A549 (cell line): ENCODE measurements around the gene ERCC2. TPM values are rescaled to one million over a fixed set of nuclear protein-coding genes. Genes with fewer than 3 reads are reported as not detected.

Experiments
- ATAC-seq, 2 experiments: fragments of 200-7000 bp in 1 of 2; fragments of >200 bp in 1 of 2; cut with Nextera tagmentation in 1 of 2; cut with Tn5 transposase in 1 of 2; 3 replicates each; pipeline versions ENCODE4 v1.8.0 to v1.9.1; 2018 to 2020; ENCODE audit warnings: mild to moderate bottlenecking in 1 of 2, moderate library complexity in 1 of 2
- CTCF ChIA-PET: fragments of 300-600 bp; sonication (Branson Sonifier 250); formaldehyde crosslinking; extraction: SDS; loops from one replicate; lab custom pipeline; 2021; ENCODE audit warnings: antibody characterized with exemption, inconsistent platforms; lab: Yijun Ruan, JAX
- POLR2A ChIA-PET: fragments of 350-600 bp; formaldehyde crosslinking; extraction: SDS; loops from one replicate; lab custom pipeline; 2021; ENCODE audit warnings: antibody characterized with exemption, inconsistent platforms; lab: Yijun Ruan, JAX
- DNase-seq, 2 experiments: peaks; one replicate each; pipeline versions ENCODE4 v3.0.0 to v3.0.0-alpha.2; 2011 to 2016; ENCODE audit warnings: low read depth in 1 of 2, low spot score in 1 of 2
- FAIRE-seq: peaks from 2 replicates; lab custom pipeline; 2011; peaks lifted over from hg19 to GRCh38; lab: Jason Lieb, UNC
- H3K27ac ChIP-seq, 2 experiments: fragments of >200 bp; sonication (Bioruptor Twin); formaldehyde crosslinking; 3 replicates each; pipeline ENCODE4 v1.5.1; 2016 to 2017
- H3K4me1 ChIP-seq: fragments of >200 bp; sonication (Bioruptor Twin); formaldehyde crosslinking; 3 replicates; pipeline ENCODE4 v1.6.1; 2016
- H3K4me2 ChIP-seq: fragments of >200 bp; sonication (Bioruptor Twin); formaldehyde crosslinking; 3 replicates; pipeline ENCODE4 v1.6.1; 2016
- H3K4me3 ChIP-seq: fragments of >200 bp; sonication (Bioruptor Twin); formaldehyde crosslinking; 3 replicates; pipeline ENCODE4 v1.5.1; 2016
- H3K9me3 ChIP-seq: fragments of >200 bp; sonication (Bioruptor Twin); formaldehyde crosslinking; 3 replicates; pipeline ENCODE4 v1.6.1; 2016
- CHD2 ChIP-seq: fragments of 150-350 bp; IDR thresholded peaks from 2 replicates; pipeline ENCODE4 v1.6.1; 2014; ENCODE audit warnings: low read length; ENCODE audit not compliant: partially characterized antibody
- CTCF ChIP-seq: fragments of >200 bp; sonication (Bioruptor Twin); formaldehyde crosslinking; IDR thresholded peaks from 3 replicates; pipeline ENCODE4 v1.5.1; 2016
- FOXS1 ChIP-seq: fragments of 250-450 bp; sonication (Bioruptor Pico); IDR thresholded peaks from 2 replicates; pipeline ENCODE4 v1.5.0; 2020; ENCODE audit warnings: mild to moderate bottlenecking, moderate library complexity
- GATA3 ChIP-seq: IDR thresholded peaks from 2 replicates; pipeline ENCODE4 v1.6.1; 2012; ENCODE audit warnings: borderline replicate concordance
- HMGXB4 ChIP-seq: fragments of 250-450 bp; sonication (Bioruptor Pico); IDR thresholded peaks from 2 replicates; pipeline ENCODE4 v1.5.0; 2021; ENCODE audit warnings: mild to moderate bottlenecking, moderate library complexity, borderline replicate concordance
- MAX ChIP-seq: IDR thresholded peaks from 2 replicates; pipeline ENCODE4 v1.6.1; 2012
- NPAS2 ChIP-seq: fragments of 250-450 bp; sonication (Bioruptor Pico); IDR thresholded peaks from 2 replicates; pipeline ENCODE4 v1.8.0; 2022; ENCODE audit warnings: mild to moderate bottlenecking, moderate library complexity, borderline replicate concordance
- PBX3 ChIP-seq: IDR thresholded peaks from 2 replicates; pipeline ENCODE4 v1.6.1; 2012
- POLR2A ChIP-seq: IDR thresholded peaks from 2 replicates; pipeline ENCODE4 v1.6.1; 2012; ENCODE audit warnings: mild to moderate bottlenecking, low read length
- RAD21 ChIP-seq, 2 experiments: fragments of >200 bp in 1 of 2; sonication (Bioruptor Twin) in 1 of 2; formaldehyde crosslinking in 1 of 2; IDR thresholded peaks in 1 of 2; conservative IDR thresholded peaks in 1 of 2; 2 replicates in 1 of 2; 3 replicates in 1 of 2; pipeline ENCODE4 v1.6.1; 2012 to 2018; ENCODE audit warnings: inconsistent platforms in 1 of 2
- RNF2 ChIP-seq: fragments of 200-600 bp; sonication (generic); IDR thresholded peaks from 2 replicates; pipeline ENCODE4 v1.6.1; 2016; ENCODE audit warnings: low read depth, mild to moderate bottlenecking, antibody characterized with exemption, moderate library complexity, borderline replicate concordance
- SMC3 ChIP-seq: fragments of >200 bp; sonication (Bioruptor Twin); formaldehyde crosslinking; IDR thresholded peaks from 3 replicates; pipeline ENCODE4 v1.6.1; 2018; ENCODE audit warnings: inconsistent platforms
- ZC3H11A ChIP-seq: fragments of 450-650 bp; IDR thresholded peaks from 2 replicates; pipeline ENCODE4 v1.6.1; 2014; ENCODE audit warnings: antibody characterized with exemption, mild to moderate bottlenecking
- ZSCAN20 ChIP-seq: fragments of 250-450 bp; sonication (Bioruptor Pico); IDR thresholded peaks from 2 replicates; pipeline ENCODE4 v1.8.0; 2022; ENCODE audit warnings: mild to moderate bottlenecking, moderate library complexity
- WGBS: methylation state at CpG from one replicate; pipeline ENCODE4 v1.1.6; 2017; ENCODE audit errors: missing lambda C conversion rate; 5-methylcytosine and 5-hydroxymethylcytosine counted together
- polyA plus RNA-seq, 4 experiments: library from polyadenylated mRNA; depleted of rRNA in 3 of 4; stranded (reverse); fragments of >200 nt; fragmentation: RNase III in 1 of 4; extraction: RNeasy Plus Mini Kit Qiagen cat#74134 plus additional on column Dnase treatment in 1 of 4; gene quantifications; 2 replicates in 3 of 4; 3 replicates in 1 of 4; pipeline ENCODE4 v1.2.3, GENCODE V29; 2011 to 2017

ERCC2 gene
- polyA plus RNA-seq, 2 of the 4 experiments (the other 2 are of a cell fraction) = 12.9 to 19.8 TPM

GRCh38 chr19:45403781-45404556 lies 33.6 kb upstream of the ERCC2 start:
- Histone ChIP-seq H3K4me2 (peak overlapping the region; percentile 86), H3K4me1 (peaks cover 39% of the 10 kb centered on the region), H3K9me3 (no peaks in the 10 kb centered on the region), H3K4me3 (peak overlapping the region; percentile 66)
- 17% methylated on average over 22 of the region's 25 CpGs for WGBS
- FAIRE-seq (no peak), ATAC-seq (peak; percentile 12 to 35; a peak in 3 of 6 replicates), DNase-seq (peak; percentile 80 to 95)
- CTCF ChIA-PET = interaction anchor here (0.6 to 6.3 kb wide), 30 partner anchors 11 to 500 kb away, joined by 3 to 99 read pairs (median 6); partner anchors contain the start of genes BLOC1S3, ERCC1, FOSB and TRAPPC6A
- POLR2A ChIA-PET = interaction anchor here (0.6 to 1.8 kb wide), 6 partner anchors 20 to 81 kb away, joined by 3 to 5 read pairs (median 4); partner anchors contain the start of gene ERCC1
- peak; percentile 46; the same call in 1 of the 2 replicates for TF ChIP-seq MAX
- TF ChIP-seq SMC3 = peak; percentile 56
- TF ChIP-seq CTCF = peak; percentile 77
- TF ChIP-seq ZSCAN20 (CRISPR knock-in tag) = no peak
- TF ChIP-seq RAD21 (conservative IDR thresholded peaks at IDR 0.05 in 1 of 2, IDR thresholded peaks at IDR 0.05 in 1 of 2) = peak; percentile 31 to 50; a peak in 3 of 5 replicates
- TF ChIP-seq, all 56 proteins: peak for 4
- H3K27ac ChIP-seq = peak overlapping the region; percentile 94 to 96

- ATAC-seq (no peak), FAIRE-seq (no peak), DNase-seq (no peak)
- Histone ChIP-seq H3K4me1 (peaks cover 39% of the 10 kb centered on the region), H3K4me2 (peak overlapping the region; percentile 86), H3K9me3 (no peaks in the 10 kb centered on the region), H3K4me3 (peak overlapping the region; percentile 66), H3K27ac (peak overlapping the region; percentile 94 to 96)
- ChIA-PET CTCF (interaction anchor here (0.9 to 6.3 kb wide), 30 partner anchors 11 to 500 kb away, joined by 3 to 99 read pairs (median 6); partner anchors contain the start of genes BLOC1S3, ERCC1, FOSB and TRAPPC6A), POLR2A (interaction anchor here (0.6 to 1.6 kb wide), 4 partner anchors 22 to 75 kb away, joined by 3 to 6 read pairs (median 4); no protein-coding TSS in a partner anchor)
- WGBS = 61% methylated on average over 4 of the region's 4 CpGs
- TF ChIP-seq HMGXB4 (no peak), PBX3 (no peak), RNF2 (no peak), ZC3H11A (no peak), FOXS1 (CRISPR knock-in tag) (no peak), POLR2A (no peak), CTCF (no peak), GATA3 (no peak), NPAS2 (CRISPR knock-in tag) (no peak), CHD2 (no peak)
- TF ChIP-seq, all 56 proteins: peak for 0
These were observed 32.9 kb upstream of the ERCC2 start for GRCh38 chr19:45403272-45403671.
